Thyroid gland (tissue), 4 donors: ENCODE measurements around the gene MRPS33. TPM values are rescaled to one million over a fixed set of nuclear protein-coding genes. Genes with fewer than 3 reads are reported as not detected.

Experiments used
- DNase-seq, 2 donors: peaks; one replicate each; pipeline ENCODE4 v3.0.0-alpha.2; 2019
- H3K27ac ChIP-seq, 3 donors: fragments of 200-600 bp; sonication (generic); 1 replicate in 2 of 3; 2 replicates in 1 of 3; pipeline ENCODE4 v1.5.1; 2016 to 2019; ENCODE audit warnings: mild to moderate bottlenecking in 1 of 3, moderate library complexity in 1 of 3
- H3K27me3 ChIP-seq: fragments of 200-600 bp; sonication (generic); one replicate; pipeline ENCODE4 v1.5.1; 2019
- H3K36me3 ChIP-seq, 2 donors: fragments of 200-600 bp; sonication (generic); one replicate each; pipeline ENCODE4 v1.5.1; 2016 to 2019
- H3K4me1 ChIP-seq, 2 donors: fragments of 200-600 bp; sonication (generic); one replicate each; pipeline ENCODE4 v1.5.1; 2017 to 2019
- H3K4me3 ChIP-seq, 3 donors: fragments of 200-600 bp; sonication (generic); replicated peaks in 1 of 3; 1 replicate in 2 of 3; 2 replicates in 1 of 3; pipeline ENCODE4 v1.5.1; 2016; ENCODE audit warnings: mild to moderate bottlenecking in 1 of 3
- H3K9me3 ChIP-seq: fragments of 200-600 bp; sonication (generic); one replicate; pipeline ENCODE4 v1.5.1; 2017
- CTCF ChIP-seq, 6 experiments: fragments of 200-600 bp in 3 of 6; fragments of 450-650 bp in 3 of 6; sonication (generic) in 3 of 6; IDR thresholded peaks; one replicate each; pipeline ENCODE4 v1.5.1; 2016 to 2019; ENCODE audit warnings: antibody characterized with exemption in 6 of 6, mild to moderate bottlenecking in 2 of 6, inconsistent platforms in 1 of 6, moderate library complexity in 1 of 6
- POLR2A ChIP-seq, 2 donors: fragments of 450-650 bp; IDR thresholded peaks; one replicate each; pipeline ENCODE4 v1.6.1; 2017; ENCODE audit warnings: antibody characterized with exemption in 2 of 2, mild to moderate bottlenecking in 2 of 2, moderate library complexity in 1 of 2
- WGBS, 2 donors: methylation state at CpG; one replicate each; pipeline ENCODE4 v1.1.5; 2017; 5-methylcytosine and 5-hydroxymethylcytosine counted together
- intact Hi-C: fragments of 100-400 bp; cut with DNase I; formaldehyde crosslinking; loops from one replicate; pipeline ENCODE4 v1.15.1; 2023
- total RNA-seq, 4 donors: library from RNA; depleted of rRNA; stranded (reverse); fragments of >200 nt; gene quantifications; one replicate each; pipeline ENCODE4 v1.2.3, GENCODE V29; 2016

The MRPS33 gene
- total RNA-seq, 4 donors from 2014 or later = 22.2 to 39.4 (median 28.5) TPM

- DNase-seq = no peak
- H3K27me3 ChIP-seq = no peaks in the 10 kb centered on the region
- TF ChIP-seq POLR2A (IDR thresholded peaks at IDR 0.05) (no peak), CTCF (IDR thresholded peaks at IDR 0.05) (no peak)
- 94% methylated on average over 2 of the region's 2 CpGs for WGBS, 2 donors
- H3K4me3 ChIP-seq = no peak overlapping the region
- H3K27ac ChIP-seq = no peak overlapping the region
- peaks cover 6 to 8% of the 10 kb centered on the region in 2 donors for H3K4me1 ChIP-seq
- peaks cover 0 to 9% of the 10 kb centered on the region in 2 donors for H3K36me3 ChIP-seq
- intact Hi-C loops = loop anchor here (5.0 to 10.0 kb wide), 4 partner anchors 86 to 498 kb away; partner anchors contain the start of gene ADCK2
- no peaks in the 10 kb centered on the region for H3K9me3 ChIP-seq
These were observed 1.9 kb downstream of the MRPS33 start for GRCh38 chr7:141012696-141013344.

GRCh38 chr7:141012044-141012685 is 2.6 kb downstream of the MRPS33 start:
- peaks cover 6 to 8% of the 10 kb centered on the region in 2 donors for H3K4me1 ChIP-seq
- WGBS, 2 donors = 26 to 29% methylated on average over 3 of the region's 3 CpGs
- no peaks in the 10 kb centered on the region for H3K27me3 ChIP-seq
- intact Hi-C loops = loop anchor here (5.0 to 10.0 kb wide), 4 partner anchors 85 to 497 kb away; partner anchors contain the start of gene ADCK2
- TF ChIP-seq CTCF (IDR thresholded peaks at IDR 0.05) (peak in 4 of 6 experiments; percentile 51 to 74 (median 68)), POLR2A (IDR thresholded peaks at IDR 0.05) (no peak)
- H3K36me3 ChIP-seq = peaks cover under 1 to 13% of the 10 kb centered on the region in 2 donors
- H3K4me3 ChIP-seq = no peak overlapping the region
- no peak overlapping the region for H3K27ac ChIP-seq
- DNase-seq = peak; percentile 62 to 71
- no peaks in the 10 kb centered on the region for H3K9me3 ChIP-seq

- intact Hi-C loops = loop anchor here (5.0 to 10.0 kb wide), 4 partner anchors 84 to 497 kb away; partner anchors contain the start of gene ADCK2
- Histone ChIP-seq H3K27me3 (no peaks in the 10 kb centered on the region), H3K27ac (no peak overlapping the region), H3K9me3 (no peaks in the 10 kb centered on the region), H3K36me3 (peaks cover 8 to 19% of the 10 kb centered on the region in 2 donors), H3K4me1 (peaks cover 6 to 8% of the 10 kb centered on the region in 2 donors), H3K4me3 (no peak overlapping the region)
- DNase-seq = no peak
- TF ChIP-seq POLR2A (IDR thresholded peaks at IDR 0.05) = no peak
- no peak for TF ChIP-seq CTCF (IDR thresholded peaks at IDR 0.05)
- 74 to 80% methylated on average over 4 of the region's 4 CpGs for WGBS, 2 donors
These were observed 3.3 kb downstream of the MRPS33 start for GRCh38 chr7:141011443-141011842.

- intact Hi-C loops = no loop called here
- Histone ChIP-seq H3K4me1 (no peaks in the 10 kb centered on the region), H3K9me3 (no peaks in the 10 kb centered on the region), H3K27ac (no peak overlapping the region), H3K27me3 (no peaks in the 10 kb centered on the region), H3K4me3 (no peak overlapping the region), H3K36me3 (peaks cover 9 to 16% of the 10 kb centered on the region in 2 donors)
- 82 to 88% methylated on average over 8 of the region's 8 CpGs for WGBS, 2 donors
- DNase-seq = no peak
- TF ChIP-seq CTCF (IDR thresholded peaks at IDR 0.05) (no peak), POLR2A (IDR thresholded peaks at IDR 0.05) (no peak)
These were observed 11.3 kb downstream of the MRPS33 start for GRCh38 chr7:141003172-141004065.
